HG03025 (cell line): ENCODE results near the gene SRL.

Experiments used
- ATAC-seq: cut with Tn5 transposase; IDR thresholded peaks from one replicate; pipeline ENCODE4 v1.9.1; 2021; ENCODE audit warnings: mild to moderate bottlenecking, moderate library complexity; ENCODE audit not compliant: unreplicated experiment, low FRiP score

SRL gene

GRCh38 chr16:4204521-4204920 is 37.4 kb downstream of the SRL start:
- no peak for ATAC-seq

- no peak for ATAC-seq
Measured at GRCh38 chr16:4203748-4204147, 38.1 kb downstream of the SRL start.

GRCh38 chr16:4202615-4203345 is 39.1 kb downstream of the SRL start:
- ATAC-seq, result no peak

GRCh38 chr16:4200781-4201137 is 41.1 kb downstream of the SRL start:
- no peak for ATAC-seq

GRCh38 chr16:4200000-4200780 is 41.7 kb downstream of the SRL start:
- ATAC-seq, result no peak

- ATAC-seq, result no peak
Measured at GRCh38 chr16:4198816-4199215, 43.1 kb downstream of the SRL start.

- no peak for ATAC-seq
Measured at GRCh38 chr16:4194661-4195060, 47.2 kb downstream of the SRL start.

- ATAC-seq, result no peak
Measured at GRCh38 chr16:4193920-4194319, 48.0 kb downstream of the SRL start.

- ATAC-seq, result no peak
Measured at GRCh38 chr16:4192206-4192605, 49.7 kb downstream of the SRL start.

GRCh38 chr16:4190712-4191333 is 51.1 kb downstream of the SRL start:
- ATAC-seq, result no peak

GRCh38 chr16:4190086-4190485 is 51.8 kb downstream of the SRL start:
- no peak for ATAC-seq

- no peak for ATAC-seq
Measured at GRCh38 chr16:4184038-4184702, 57.7 kb downstream of the SRL start.

- peak; percentile 83 for ATAC-seq
Measured at GRCh38 chr16:4183237-4184037, 58.4 kb downstream of the SRL start.

- no peak for ATAC-seq
Measured at GRCh38 chr16:4182581-4183236, 59.2 kb downstream of the SRL start.

GRCh38 chr16:4180511-4180910 is 61.4 kb downstream of the SRL start:
- ATAC-seq, result no peak

- no peak for ATAC-seq
Measured at GRCh38 chr16:4179763-4180260, 62.1 kb downstream of the SRL start.

GRCh38 chr16:4179020-4179419 is 62.9 kb downstream of the SRL start:
- no peak for ATAC-seq

- ATAC-seq, result no peak
Measured at GRCh38 chr16:4178468-4179010, 63.3 kb downstream of the SRL start.

GRCh38 chr16:4176906-4177417 is 64.9 kb downstream of the SRL start:
- ATAC-seq, result no peak
